Kidney epithelial cell (primary cell): Measurements from ENCODE around the gene ITSN1. TPM values are rescaled to one million over a fixed set of nuclear protein-coding genes. Genes with fewer than 3 reads are reported as not detected.

Experiments used
- DNase-seq: peaks from one replicate; pipeline ENCODE4 v3.0.0-alpha.2; 2010; ENCODE audit warnings: low read depth
- H3K27me3 ChIP-seq: 2 replicates; pipeline ENCODE4 v1.6.0; 2011; ENCODE audit warnings: low read length; ENCODE audit not compliant: control insufficient read depth, insufficient read depth
- H3K36me3 ChIP-seq: 2 replicates; pipeline ENCODE4 v1.5.1; 2011; ENCODE audit warnings: low read length; ENCODE audit not compliant: control insufficient read depth, insufficient read depth
- H3K4me3 ChIP-seq: 2 replicates; pipeline ENCODE4 v1.5.1; 2011; ENCODE audit warnings: low read depth, mild to moderate bottlenecking, control low read depth, low read length
- total RNA-seq: library from RNA; depleted of rRNA; stranded (reverse); fragments of >200 nt; gene quantifications from 2 replicates; pipeline ENCODE4 v1.2.3, GENCODE V29; 2015
- TF ChIP-seq, protein P1 (sequence below): IDR thresholded peaks from 2 replicates; pipeline ENCODE4 v1.5.1; 2011; ENCODE audit warnings: mild to moderate bottlenecking, moderate library complexity, low read length, control low read depth, inconsistent platforms; ENCODE audit not compliant: insufficient read depth, poor library complexity, severe bottlenecking

Gene ITSN1
- total RNA-seq, 1 donor from 2014 or later, result 20.4 TPM

DNA sequence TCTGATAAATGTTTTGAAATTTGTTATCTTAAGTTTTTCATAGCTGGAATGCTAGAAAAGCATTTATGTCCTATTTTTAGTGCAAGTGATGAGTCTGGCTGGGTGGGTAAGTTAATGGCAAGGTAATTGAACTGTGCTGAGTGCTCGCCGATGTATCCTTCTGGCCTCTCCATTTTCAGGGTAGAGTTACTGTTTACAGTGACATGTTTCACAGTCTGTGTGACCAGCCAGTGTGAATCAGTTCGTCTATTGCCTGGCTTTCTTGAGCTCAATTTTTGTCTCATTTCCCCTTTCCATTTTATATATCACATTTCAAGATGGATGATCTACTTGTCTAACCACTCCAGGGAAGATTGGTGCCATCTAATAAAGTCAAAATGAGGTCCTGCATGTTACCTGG is 44.1 kb downstream of the ITSN1 start:
- Histone ChIP-seq H3K27me3 (no peaks in the 10 kb centered on the region), H3K36me3 (no peaks in the 10 kb centered on the region), H3K4me3 (no peak overlapping the region)
- no peak for DNase-seq
- TF ChIP-seq, protein P1, sequence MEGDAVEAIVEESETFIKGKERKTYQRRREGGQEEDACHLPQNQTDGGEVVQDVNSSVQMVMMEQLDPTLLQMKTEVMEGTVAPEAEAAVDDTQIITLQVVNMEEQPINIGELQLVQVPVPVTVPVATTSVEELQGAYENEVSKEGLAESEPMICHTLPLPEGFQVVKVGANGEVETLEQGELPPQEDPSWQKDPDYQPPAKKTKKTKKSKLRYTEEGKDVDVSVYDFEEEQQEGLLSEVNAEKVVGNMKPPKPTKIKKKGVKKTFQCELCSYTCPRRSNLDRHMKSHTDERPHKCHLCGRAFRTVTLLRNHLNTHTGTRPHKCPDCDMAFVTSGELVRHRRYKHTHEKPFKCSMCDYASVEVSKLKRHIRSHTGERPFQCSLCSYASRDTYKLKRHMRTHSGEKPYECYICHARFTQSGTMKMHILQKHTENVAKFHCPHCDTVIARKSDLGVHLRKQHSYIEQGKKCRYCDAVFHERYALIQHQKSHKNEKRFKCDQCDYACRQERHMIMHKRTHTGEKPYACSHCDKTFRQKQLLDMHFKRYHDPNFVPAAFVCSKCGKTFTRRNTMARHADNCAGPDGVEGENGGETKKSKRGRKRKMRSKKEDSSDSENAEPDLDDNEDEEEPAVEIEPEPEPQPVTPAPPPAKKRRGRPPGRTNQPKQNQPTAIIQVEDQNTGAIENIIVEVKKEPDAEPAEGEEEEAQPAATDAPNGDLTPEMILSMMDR, result no peak

DNA sequence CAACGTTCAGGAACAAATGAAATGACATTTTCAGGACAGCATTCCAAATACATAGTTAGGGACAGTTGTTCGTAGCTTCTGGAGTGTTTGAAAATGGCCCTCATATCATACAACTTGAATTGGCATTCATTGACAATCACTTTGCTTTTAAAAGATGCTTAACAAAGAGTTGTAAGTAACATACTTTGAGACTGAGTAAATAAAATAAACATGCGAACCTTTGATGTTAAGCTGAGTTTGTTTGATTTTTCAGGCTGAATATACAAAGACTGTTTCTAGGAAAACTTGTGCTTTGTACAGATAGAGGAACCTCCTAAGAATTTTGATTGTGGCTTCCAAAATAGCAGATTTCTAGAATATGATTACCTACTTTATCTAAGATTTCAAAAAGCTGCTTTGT is 45.3 kb downstream of the ITSN1 start:
- DNase-seq, result no peak
- TF ChIP-seq, protein P1, result no peak
- H3K36me3 ChIP-seq, result no peaks in the 10 kb centered on the region

DNA sequence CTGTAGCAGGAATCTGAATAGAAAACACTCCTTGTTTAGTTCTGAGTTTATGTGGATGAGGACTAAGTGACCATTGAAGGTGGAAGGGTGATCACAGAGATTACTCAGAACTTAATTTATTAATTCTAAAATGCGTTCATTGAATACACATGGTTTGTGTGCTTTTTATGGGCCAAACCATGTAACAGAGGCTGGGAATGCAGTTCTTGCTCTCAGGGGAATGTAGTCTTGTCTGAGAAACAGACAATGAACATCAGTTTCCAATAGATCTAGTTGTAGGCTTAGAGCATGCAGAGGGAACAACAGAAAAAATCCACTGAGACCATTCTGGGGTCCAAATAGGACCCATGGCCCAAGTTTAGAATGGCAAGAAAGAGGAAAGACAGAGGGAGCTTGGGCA is 46.1 kb downstream of the ITSN1 start:
- Histone ChIP-seq H3K4me3 (no peak overlapping the region), H3K36me3 (no peaks in the 10 kb centered on the region), H3K27me3 (no peaks in the 10 kb centered on the region)
- no peak for DNase-seq
- TF ChIP-seq, protein P1, result no peak

More for the DNA sequence above, 45.3 kb downstream of the ITSN1 start:
- Histone ChIP-seq H3K27me3 (no peaks in the 10 kb centered on the region), H3K4me3 (no peak overlapping the region)

DNA sequence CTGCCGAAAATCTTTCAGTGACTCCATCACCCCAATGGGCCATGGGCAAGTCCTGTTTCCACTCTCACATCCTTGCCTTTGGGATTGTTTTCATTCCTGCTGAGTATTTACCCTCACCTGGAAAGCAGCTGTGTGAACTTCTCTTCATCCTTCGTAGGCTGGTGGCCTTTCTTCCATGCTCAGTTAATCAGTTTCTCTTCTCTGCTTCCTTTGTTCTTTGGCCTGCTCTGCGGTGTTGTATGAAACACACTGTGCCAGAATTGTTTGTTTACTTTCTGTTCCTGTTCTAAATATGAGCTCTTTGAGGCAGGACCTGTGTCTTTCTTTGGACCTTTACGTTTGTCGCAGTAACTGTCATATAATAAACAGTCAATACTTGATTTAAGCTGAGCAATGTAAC is 48.6 kb downstream of the ITSN1 start:
- DNase-seq, result no peak
- Histone ChIP-seq H3K36me3 (no peaks in the 10 kb centered on the region), H3K27me3 (no peaks in the 10 kb centered on the region), H3K4me3 (no peak overlapping the region)
- TF ChIP-seq, protein P1, result no peak

DNA sequence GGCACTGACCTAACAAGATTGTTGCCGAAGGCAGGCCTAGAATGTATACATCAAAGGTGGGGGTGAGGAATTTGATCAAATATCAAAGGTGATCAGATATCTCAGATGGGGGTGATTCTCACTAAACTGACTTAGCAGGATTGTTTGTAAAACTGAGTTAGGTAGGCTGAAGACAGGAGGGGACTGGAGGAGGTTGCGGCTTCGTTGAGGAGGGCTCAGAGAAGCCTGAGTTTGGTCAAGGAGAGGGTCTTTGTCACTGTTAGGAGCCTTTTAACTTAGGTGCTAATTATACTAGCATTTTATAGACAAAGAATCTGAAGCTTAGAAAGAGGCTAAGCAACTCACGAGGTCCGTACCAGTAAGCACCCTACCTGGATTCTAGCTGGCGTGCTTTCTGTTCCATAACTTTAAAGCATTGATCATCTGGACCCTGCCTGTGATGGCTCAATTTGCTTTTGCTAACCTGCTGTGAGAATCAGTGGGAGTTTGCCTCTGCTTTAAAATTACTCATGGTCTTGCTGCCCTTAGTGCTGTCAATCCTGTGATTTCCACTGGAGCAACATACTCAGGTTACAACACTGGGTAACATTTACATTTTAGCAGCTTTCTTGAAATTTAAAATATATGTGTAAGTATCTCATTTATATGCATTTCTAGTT is 49.8 kb downstream of the ITSN1 start:
- no peak for DNase-seq
- no peaks in the 10 kb centered on the region for H3K36me3 ChIP-seq
- H3K27me3 ChIP-seq, result no peaks in the 10 kb centered on the region
- TF ChIP-seq, protein P1, result no peak
- H3K4me3 ChIP-seq, result no peak overlapping the region

DNA sequence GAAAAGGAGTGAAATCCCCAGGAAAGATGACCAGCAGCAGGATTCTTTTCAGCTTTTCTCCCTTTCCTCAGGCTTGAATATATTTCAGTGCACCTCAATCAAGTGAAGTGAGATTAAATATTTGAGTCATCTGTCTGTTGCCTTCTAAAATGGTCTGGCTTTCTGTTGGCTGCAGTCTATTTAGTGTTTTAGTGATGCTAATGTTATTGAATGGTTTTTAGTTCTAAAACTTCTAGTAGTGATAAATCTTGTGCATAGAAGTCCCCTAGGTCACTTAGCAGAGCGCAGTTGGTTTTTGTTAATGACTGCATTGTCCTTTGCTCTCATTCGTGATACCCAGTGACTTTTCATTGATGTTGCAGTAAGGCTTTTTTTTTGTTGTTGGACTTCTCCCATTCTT is 53.5 kb downstream of the ITSN1 start:
- Histone ChIP-seq H3K36me3 (no peaks in the 10 kb centered on the region), H3K4me3 (no peak overlapping the region), H3K27me3 (no peaks in the 10 kb centered on the region)
- TF ChIP-seq, protein P1, result no peak
- DNase-seq, result no peak
